H1 (cell line): ENCODE results near the gene SEPTIN7.

Source experiments
- CTCF ChIP-seq, 3 experiments: IDR thresholded peaks; 1 replicate in 2 of 3; 2 replicates in 1 of 3; pipeline versions ENCODE4 v1.5.1 to v1.6.1; 2011; ENCODE audit warnings: low read length in 3 of 3, mild to moderate bottlenecking in 3 of 3, inconsistent platforms in 2 of 3, low read depth in 1 of 3, moderate library complexity in 1 of 3; ENCODE audit not compliant: insufficient read depth in 1 of 3; ENCODE audit errors: control extremely low read depth in 1 of 3
- POLR2A ChIP-seq, 2 experiments: IDR thresholded peaks; 1 replicate in 1 of 2; 2 replicates in 1 of 2; pipeline ENCODE4 v1.6.1; 2011; ENCODE audit warnings: low read depth in 2 of 2, low read length in 2 of 2, mild to moderate bottlenecking in 2 of 2; ENCODE audit errors: control extremely low read depth in 1 of 2
- RAD21 ChIP-seq, 2 experiments: IDR thresholded peaks in 1 of 2; conservative IDR thresholded peaks in 1 of 2; 2 replicates each; pipeline ENCODE4 v1.6.1; 2011; ENCODE audit warnings: low read depth in 2 of 2, low read length in 2 of 2, improper control_type of control experiment in 1 of 2, inconsistent platforms in 1 of 2, mild to moderate bottlenecking in 1 of 2, moderate library complexity in 1 of 2
- USF2 ChIP-seq: IDR thresholded peaks from 2 replicates; pipeline ENCODE4 v1.6.1; 2011; ENCODE audit warnings: low read length, improper control_type of control experiment

- TF ChIP-seq RAD21 (IDR thresholded peaks at IDR 0.05 in 1 of 2, conservative IDR thresholded peaks at IDR 0.05 in 1 of 2; ENCODE audit: low read depth in 2 of 2, low read length in 2 of 2) (no peak), CTCF (IDR thresholded peaks at IDR 0.05; ENCODE audit: control extremely low read depth in 1 of 3, insufficient read depth in 1 of 3, low read depth in 1 of 3, low read length in 3 of 3) (no peak), POLR2A (IDR thresholded peaks at IDR 0.05; ENCODE audit: control extremely low read depth in 1 of 2, low read depth in 2 of 2, low read length in 2 of 2) (no peak), USF2 (no peak)
These were observed 15.6 kb upstream of the SEPTIN7 start for GRCh38 chr7:35785250-35785649.
